ENCODE results near the gene SLC9A8. TPM values are rescaled to one million over a fixed set of nuclear protein-coding genes. Genes with fewer than 3 reads are reported as not detected.

SLC9A8 gene
- total RNA-seq, 1 experiment from 2014 or later: 21.4 TPM

GRCh38 chr20:49785852-49786175, 26.8 kb upstream of the SLC9A8 start:
- TF ChIP-seq EZH2 (IDR thresholded peaks at IDR 0.05; ENCODE audit: low read depth): no peak
- no peak for TF ChIP-seq CTCF (conservative IDR thresholded peaks at IDR 0.05)
- H2AFZ ChIP-seq: no peak overlapping the region
- no peak overlapping the region for H3K4me3 ChIP-seq
- BruUV-seq (replicated peaks): no TSS peak
- H3K27ac ChIP-seq: no peak overlapping the region
- H3K4me1 ChIP-seq (replicated peaks; ENCODE audit: insufficient read depth): peaks cover 43% of the 10 kb centered on the region
- ChIA-PET CTCF (no interaction called here), POLR2A (ENCODE audit: unreplicated experiment) (no interaction called here)
- H3F3A ChIP-seq (ENCODE audit: insufficient read depth, low read depth): peaks cover 50% of the 10 kb centered on the region
- H3K9me2 ChIP-seq (ENCODE audit: insufficient read depth): no peaks in the 10 kb centered on the region
- no peaks in the 10 kb centered on the region for H3K79me2 ChIP-seq (ENCODE audit: low read depth)
- H3K36me3 ChIP-seq (ENCODE audit: low read depth): 0 out of 2 replicates have a peak, but pooled peaks cover 4% of the 10 kb centered on the region
- intact Hi-C loops (cut with micrococcal nuclease; ENCODE audit: unreplicated experiment): no loop called here
- H4K20me1 ChIP-seq (ENCODE audit: insufficient read depth): no peaks in the 10 kb centered on the region
- DNase-seq: no peak
- H3K9me3 ChIP-seq (ENCODE audit: insufficient read depth, low read depth): no peaks in the 10 kb centered on the region
- H3K27me3 ChIP-seq (ENCODE audit: insufficient read depth, low read depth): no peaks in the 10 kb centered on the region
- H3K4me2 ChIP-seq: no peak overlapping the region

GRCh38 chr20:49786196-49786595, 26.4 kb upstream of the SLC9A8 start:
- 0 out of 2 replicates have a peak, but pooled peaks cover 4% of the 10 kb centered on the region for H3K36me3 ChIP-seq (ENCODE audit: low read depth)
- H3F3A ChIP-seq (ENCODE audit: insufficient read depth, low read depth): peaks cover 53% of the 10 kb centered on the region
- POLR2A ChIA-PET (ENCODE audit: unreplicated experiment): no interaction called here
- H3K27ac ChIP-seq: no peak overlapping the region
- no peaks in the 10 kb centered on the region for H3K79me2 ChIP-seq (ENCODE audit: low read depth)
- TF ChIP-seq EZH2 (IDR thresholded peaks at IDR 0.05; ENCODE audit: low read depth) (no peak), CTCF (conservative IDR thresholded peaks at IDR 0.05) (no peak; the same call in 1 of the 2 replicates)
- H3K9me2 ChIP-seq (ENCODE audit: insufficient read depth): no peaks in the 10 kb centered on the region
- no TSS peak for BruUV-seq (replicated peaks)
- peaks cover 47% of the 10 kb centered on the region for H3K4me1 ChIP-seq (replicated peaks; ENCODE audit: insufficient read depth)
- no peak overlapping the region for H3K4me3 ChIP-seq
- intact Hi-C loops (cut with micrococcal nuclease; ENCODE audit: unreplicated experiment): no loop called here
- CTCF ChIA-PET: no interaction called here
- no peak overlapping the region for H3K4me2 ChIP-seq
- H2AFZ ChIP-seq: no peak overlapping the region
- no peak for DNase-seq
- H3K9me3 ChIP-seq (ENCODE audit: insufficient read depth, low read depth): no peaks in the 10 kb centered on the region
- no peaks in the 10 kb centered on the region for H4K20me1 ChIP-seq (ENCODE audit: insufficient read depth)
- H3K27me3 ChIP-seq (ENCODE audit: insufficient read depth, low read depth): no peaks in the 10 kb centered on the region

- intact Hi-C loops (cut with micrococcal nuclease; ENCODE audit: unreplicated experiment): no loop called here
- BruUV-seq (replicated peaks): no TSS peak
- Histone ChIP-seq H3K36me3 (ENCODE audit: low read depth) (0 out of 2 replicates have a peak, but pooled peaks cover 4% of the 10 kb centered on the region), H3K27me3 (ENCODE audit: insufficient read depth, low read depth) (no peaks in the 10 kb centered on the region), H3F3A (ENCODE audit: insufficient read depth, low read depth) (peaks cover 60% of the 10 kb centered on the region), H3K27ac (peak overlapping the region; percentile 97), H3K9me3 (ENCODE audit: insufficient read depth, low read depth) (no peaks in the 10 kb centered on the region), H3K79me2 (ENCODE audit: low read depth) (no peaks in the 10 kb centered on the region), H3K4me1 (replicated peaks; ENCODE audit: insufficient read depth) (peaks cover 53% of the 10 kb centered on the region), H3K9me2 (ENCODE audit: insufficient read depth) (no peaks in the 10 kb centered on the region), H2AFZ (no peak overlapping the region), H4K20me1 (ENCODE audit: insufficient read depth) (no peaks in the 10 kb centered on the region), H3K4me2 (no peak overlapping the region), H3K4me3 (no peak overlapping the region)
- ChIA-PET CTCF (no interaction called here), POLR2A (ENCODE audit: unreplicated experiment) (no interaction called here)
- no peak for DNase-seq
- TF ChIP-seq EZH2 (IDR thresholded peaks at IDR 0.05; ENCODE audit: low read depth) (no peak), CTCF (conservative IDR thresholded peaks at IDR 0.05) (peak; percentile 53)
Measured at GRCh38 chr20:49786668-49787370, 25.8 kb upstream of the SLC9A8 start.
